ENCODE measurements around the gene METTL9.

DNA sequence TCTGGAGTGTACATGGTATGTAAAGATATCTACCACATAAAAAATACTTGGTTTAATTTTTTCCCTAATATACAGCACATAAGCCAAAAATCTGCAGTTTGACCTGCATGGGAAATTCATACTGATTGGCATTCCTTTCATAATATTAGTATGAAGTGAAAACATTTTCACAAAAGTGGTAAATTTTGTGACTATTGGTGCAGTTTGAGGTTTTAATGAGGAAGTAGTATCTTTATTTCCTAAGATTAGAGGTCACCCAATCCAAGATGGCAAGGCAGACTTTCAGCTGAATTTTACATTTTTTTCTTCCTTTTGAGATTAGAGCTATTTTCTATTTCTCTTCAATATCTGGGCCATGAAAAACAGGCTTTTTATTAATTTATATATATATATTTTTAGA is 21.2 kb downstream of the METTL9 start:
- no peak for TF ChIP-seq EZH2 (IDR thresholded peaks at IDR 0.05)
- no peak for TF ChIP-seq POLR2AphosphoS5 (IDR thresholded peaks at IDR 0.05; ENCODE audit: borderline replicate concordance, low read depth, low read length)
- TF ChIP-seq FOXP2 (optimal IDR thresholded peaks at IDR 0.05; ENCODE audit: control extremely low read depth, extremely low read length, insufficient read depth), result no peak
